BLaER1 treated with 17β-estradiol and CSF1 and Interleukin-3, amounts not matched to agents 10 nM and 100 nM (cell line): Measurements from ENCODE around the gene GPC6.

Experiments
- H3K27ac ChIP-seq, 11 experiments: shearing (Covaris generic); formaldehyde crosslinking; 2 replicates each; pipeline ENCODE4 v1.8.1; 2022
- H3K27me3 ChIP-seq, 11 experiments: shearing (Covaris generic); formaldehyde crosslinking; 2 replicates each; pipeline ENCODE4 v1.8.1; 2022
- H3K36me3 ChIP-seq, 11 experiments: shearing (Covaris generic); formaldehyde crosslinking; 2 replicates each; pipeline ENCODE4 v1.8.1; 2022
- H3K4me1 ChIP-seq, 10 experiments: shearing (Covaris generic); formaldehyde crosslinking; 2 replicates each; pipeline ENCODE4 v1.8.1; 2022
- H3K4me2 ChIP-seq, 11 experiments: shearing (Covaris generic); formaldehyde crosslinking; 2 replicates each; pipeline ENCODE4 v1.8.1; 2022
- H3K4me3 ChIP-seq, 10 experiments: shearing (Covaris generic); formaldehyde crosslinking; 2 replicates each; pipeline ENCODE4 v1.8.1; 2022
- H3K9ac ChIP-seq, 11 experiments: shearing (Covaris generic); formaldehyde crosslinking; 2 replicates each; pipeline ENCODE4 v1.8.1; 2022
- H3K9me3 ChIP-seq, 11 experiments: shearing (Covaris generic); formaldehyde crosslinking; replicated peaks in 1 of 11; 2 replicates each; pipeline ENCODE4 v1.8.1; 2022
- H4K20me1 ChIP-seq, 11 experiments: shearing (Covaris generic); formaldehyde crosslinking; 2 replicates each; pipeline ENCODE4 v1.8.1; 2022
- Cebpa-rat ChIP-seq, 11 experiments: shearing (Covaris generic); IDR thresholded peaks; 2 replicates each; pipeline ENCODE4 v1.8.1; 2022

GPC6 gene

DNA sequence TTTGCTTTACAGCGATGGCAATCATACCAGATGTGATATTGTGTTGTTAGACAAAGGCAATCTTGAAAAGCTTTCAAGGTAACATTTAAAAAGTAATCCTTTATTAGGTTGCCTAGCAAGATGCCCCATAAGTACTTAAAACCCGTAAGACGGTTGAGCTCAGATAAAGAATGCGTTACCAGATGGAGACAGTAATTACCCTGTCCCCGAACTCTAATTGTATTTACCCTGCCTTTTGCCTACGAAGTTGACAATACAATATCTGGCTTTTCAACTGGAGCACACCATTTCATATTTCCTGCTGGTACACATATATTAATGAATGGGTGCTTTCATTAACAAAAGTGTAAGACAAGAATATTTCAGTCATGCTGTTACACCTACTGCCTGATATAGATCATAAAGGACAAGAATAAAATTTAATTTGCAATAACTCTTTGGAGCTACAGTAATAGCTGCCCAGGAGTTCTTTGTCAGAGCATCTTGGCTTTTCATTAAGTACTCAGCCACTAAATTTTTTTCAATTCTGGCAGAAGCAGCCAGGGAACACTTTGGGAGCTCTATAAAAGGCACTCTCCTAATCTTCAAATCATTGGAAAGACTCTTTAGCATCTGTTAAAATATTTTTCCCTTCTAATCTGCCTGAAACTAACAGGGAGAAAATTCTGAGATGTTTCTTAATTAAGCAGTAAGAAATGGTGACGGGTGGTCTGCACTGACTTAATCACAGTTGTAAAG, 1189.1 kb downstream of the GPC6 start:
- no peak overlapping the region for H3K4me2 ChIP-seq
- no peaks in the 10 kb centered on the region for H3K27me3 ChIP-seq
- H3K36me3 ChIP-seq, result no peaks in the 10 kb centered on the region
- no peak overlapping the region for H3K27ac ChIP-seq
- H4K20me1 ChIP-seq, result no peaks in the 10 kb centered on the region
- H3K9ac ChIP-seq, result no peak overlapping the region
- H3K4me3 ChIP-seq, result no peak overlapping the region
- TF ChIP-seq Cebpa-rat (IDR thresholded peaks at IDR 0.05), result no peak
- H3K4me1 ChIP-seq, result peaks cover 24 to 33% (median 30%) of the 10 kb centered on the region in 10 experiments
- peaks cover 15 to 36% (median 30%) of the 10 kb centered on the region in 11 experiments; a peak in 21 of 22 replicates for H3K9me3 ChIP-seq

GRCh38 chr13:94416454-94417080, 1190.0 kb downstream of the GPC6 start:
- TF ChIP-seq Cebpa-rat (IDR thresholded peaks at IDR 0.05), result no peak
- Histone ChIP-seq H3K36me3 (peaks cover 0 to 4% (median 0%) of the 10 kb centered on the region in 11 experiments; a peak in 2 of 22 replicates), H3K4me1 (peaks cover 27 to 38% (median 34%) of the 10 kb centered on the region in 10 experiments), H3K9ac (no peak overlapping the region), H3K27ac (no peak overlapping the region), H4K20me1 (no peaks in the 10 kb centered on the region), H3K27me3 (no peaks in the 10 kb centered on the region), H3K9me3 (peaks cover 23 to 45% (median 39%) of the 10 kb centered on the region in 11 experiments), H3K4me3 (no peak overlapping the region), H3K4me2 (no peak overlapping the region)

GRCh38 chr13:94417294-94417693, 1190.7 kb downstream of the GPC6 start:
- no peak overlapping the region for H3K4me3 ChIP-seq

DNA sequence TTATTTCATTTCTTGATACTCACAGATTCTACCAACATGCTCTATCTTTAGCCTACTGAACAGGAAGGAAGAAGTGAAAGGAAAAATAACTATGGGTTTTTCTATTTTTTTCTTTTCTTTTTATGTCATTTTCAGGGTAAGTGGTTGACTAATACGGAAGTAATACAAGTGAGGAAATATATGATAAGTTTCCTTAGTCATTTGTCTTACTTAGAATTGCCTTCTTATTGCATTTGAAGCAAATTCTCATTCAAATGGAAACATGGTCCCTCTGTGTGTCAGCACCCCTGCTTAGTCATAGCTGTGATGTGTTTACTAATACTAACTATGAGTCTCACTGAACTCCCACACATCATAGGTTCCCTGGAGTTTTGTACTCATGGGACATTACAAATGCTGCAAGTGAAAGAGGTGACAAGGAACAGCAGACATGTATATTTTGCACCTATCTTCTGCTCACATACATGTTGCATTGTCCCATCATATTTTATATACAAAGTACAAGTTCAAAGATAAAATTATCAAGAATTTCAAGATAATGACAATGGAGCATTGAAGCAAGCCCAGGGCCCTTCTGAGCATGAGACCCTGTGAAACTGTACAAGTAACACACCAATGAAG, 1192.8 kb downstream of the GPC6 start:
- peaks cover 27 to 38% (median 34%) of the 10 kb centered on the region in 10 experiments for H3K4me1 ChIP-seq
- no peaks in the 10 kb centered on the region for H3K27me3 ChIP-seq
- peaks cover 0 to 4% (median 0%) of the 10 kb centered on the region in 11 experiments; a peak in 2 of 22 replicates for H3K36me3 ChIP-seq
- peak overlapping the region in 10 of 11 experiments; percentile 35 to 76 (median 68); a peak in 20 of 22 replicates for H3K27ac ChIP-seq
- peak overlapping the region in 2 of 11 experiments; percentile 35 to 43; a peak in 4 of 22 replicates for H3K9ac ChIP-seq
- peak overlapping the region in 4 of 10 experiments; percentile 5 to 34 (median 10); a peak in 4 of 20 replicates for H3K4me3 ChIP-seq
- H4K20me1 ChIP-seq, result no peaks in the 10 kb centered on the region
- TF ChIP-seq Cebpa-rat (IDR thresholded peaks at IDR 0.05), result no peak
- H3K4me2 ChIP-seq, result peak overlapping the region; percentile 52 to 83 (median 71)
- peaks cover 25 to 58% (median 52%) of the 10 kb centered on the region in 11 experiments for H3K9me3 ChIP-seq

More at GRCh38 chr13:94417294-94417693, 1190.7 kb downstream of the GPC6 start:
- Histone ChIP-seq H3K36me3 (peaks cover 0 to 4% (median 0%) of the 10 kb centered on the region in 11 experiments; a peak in 2 of 22 replicates), H4K20me1 (no peaks in the 10 kb centered on the region), H3K9ac (no peak overlapping the region), H3K27me3 (no peaks in the 10 kb centered on the region), H3K9me3 (peaks cover 25 to 52% (median 46%) of the 10 kb centered on the region in 11 experiments), H3K27ac (peak overlapping the region in 1 of 11 experiments; percentile 76; a peak in 1 of 22 replicates), H3K4me2 (no peak overlapping the region), H3K4me1 (peaks cover 27 to 38% (median 34%) of the 10 kb centered on the region in 10 experiments)
- no peak for TF ChIP-seq Cebpa-rat (IDR thresholded peaks at IDR 0.05)

GRCh38 chr13:94419925-94420305, 1193.3 kb downstream of the GPC6 start:
- no peak for TF ChIP-seq Cebpa-rat (IDR thresholded peaks at IDR 0.05)
- Histone ChIP-seq H3K9me3 (peaks cover 25 to 58% (median 52%) of the 10 kb centered on the region in 11 experiments), H3K4me3 (peak overlapping the region in 4 of 10 experiments; percentile 5 to 34 (median 10); a peak in 4 of 20 replicates), H3K9ac (peak overlapping the region in 2 of 11 experiments; percentile 35 to 43; a peak in 4 of 22 replicates), H3K27me3 (no peaks in the 10 kb centered on the region), H4K20me1 (no peaks in the 10 kb centered on the region), H3K27ac (peak overlapping the region in 10 of 11 experiments; percentile 35 to 76 (median 68); a peak in 19 of 22 replicates), H3K4me1 (peaks cover 27 to 38% (median 34%) of the 10 kb centered on the region in 10 experiments), H3K4me2 (peak overlapping the region; percentile 52 to 83 (median 71)), H3K36me3 (peaks cover 0 to 4% (median 0%) of the 10 kb centered on the region in 11 experiments; a peak in 2 of 22 replicates)

- H4K20me1 ChIP-seq, result no peaks in the 10 kb centered on the region
- no peak overlapping the region for H3K9ac ChIP-seq
- H3K4me1 ChIP-seq, result peaks cover 5 to 10% (median 7%) of the 10 kb centered on the region in 10 experiments
- no peaks in the 10 kb centered on the region for H3K36me3 ChIP-seq
- H3K4me3 ChIP-seq, result no peak overlapping the region
- no peak for TF ChIP-seq Cebpa-rat (IDR thresholded peaks at IDR 0.05)
- no peaks in the 10 kb centered on the region for H3K27me3 ChIP-seq
- no peak overlapping the region for H3K27ac ChIP-seq
- no peak overlapping the region for H3K4me2 ChIP-seq
- peaks cover 0 to 16% (median 8%) of the 10 kb centered on the region in 11 experiments; a peak in 10 of 22 replicates for H3K9me3 ChIP-seq
Observed at GRCh38 chr13:94427313-94427953, 1200.8 kb downstream of the GPC6 start.

DNA sequence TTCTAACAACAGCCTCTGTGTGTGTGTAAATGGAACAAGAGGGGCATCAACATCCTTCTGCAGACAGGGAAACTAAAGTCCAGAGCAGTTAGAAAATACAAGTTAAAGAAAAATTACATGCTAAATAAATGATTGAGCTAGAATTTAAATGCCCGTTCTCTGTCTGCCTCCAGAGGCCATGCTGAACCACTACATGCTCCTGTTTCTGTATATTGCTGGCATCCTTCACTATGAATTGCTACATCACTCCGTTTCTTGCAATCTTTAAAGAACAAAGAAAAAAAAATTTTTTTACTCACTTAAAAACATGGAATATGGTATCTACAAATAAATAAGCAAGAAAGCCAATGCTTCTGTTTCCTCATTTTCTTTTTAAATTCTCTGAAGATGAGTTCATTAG, 1205.0 kb downstream of the GPC6 start:
- peaks cover 0 to 8% (median 0%) of the 10 kb centered on the region in 11 experiments; a peak in 2 of 22 replicates for H3K9me3 ChIP-seq
- no peaks in the 10 kb centered on the region for H3K27me3 ChIP-seq
- no peak overlapping the region for H3K27ac ChIP-seq
- no peak overlapping the region for H3K9ac ChIP-seq
- H3K4me3 ChIP-seq, result no peak overlapping the region
- TF ChIP-seq Cebpa-rat (IDR thresholded peaks at IDR 0.05), result no peak
- peak overlapping the region in 5 of 11 experiments; percentile 63 to 85 (median 82); a peak in 5 of 22 replicates for H3K4me2 ChIP-seq
- H3K4me1 ChIP-seq, result peaks cover 19 to 39% (median 24%) of the 10 kb centered on the region in 10 experiments
- H4K20me1 ChIP-seq, result no peaks in the 10 kb centered on the region
- H3K36me3 ChIP-seq, result no peaks in the 10 kb centered on the region

DNA sequence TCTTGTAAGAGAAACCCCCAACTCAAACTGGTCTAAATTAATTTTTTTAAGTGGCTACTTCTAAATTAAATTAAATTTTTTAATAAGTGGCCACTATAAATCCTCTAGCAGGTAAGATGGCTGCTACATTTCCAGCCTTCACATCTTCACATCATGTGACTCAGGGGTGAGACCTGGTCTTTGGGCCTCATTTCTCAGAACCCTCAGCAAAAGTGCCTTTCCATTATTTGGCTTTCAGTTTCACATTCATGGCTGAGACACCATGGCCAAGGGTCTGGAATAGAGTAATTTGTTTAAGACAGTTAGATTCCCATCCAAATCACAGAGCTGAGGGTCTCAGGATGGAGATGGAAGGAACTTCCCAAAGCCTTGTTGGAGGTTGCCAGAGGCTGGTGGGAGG, 1205.4 kb downstream of the GPC6 start:
- no peaks in the 10 kb centered on the region for H4K20me1 ChIP-seq
- H3K4me2 ChIP-seq, result peak overlapping the region; percentile 53 to 85 (median 76)
- H3K4me1 ChIP-seq, result peaks cover 19 to 39% (median 24%) of the 10 kb centered on the region in 10 experiments
- peak overlapping the region in 7 of 11 experiments; percentile 24 to 73 (median 68); a peak in 13 of 22 replicates for H3K27ac ChIP-seq
- no peaks in the 10 kb centered on the region for H3K36me3 ChIP-seq
- H3K4me3 ChIP-seq, result no peak overlapping the region
- H3K27me3 ChIP-seq, result no peaks in the 10 kb centered on the region
- H3K9me3 ChIP-seq, result peaks cover 0 to 8% (median 0%) of the 10 kb centered on the region in 11 experiments; a peak in 2 of 22 replicates
- no peak for TF ChIP-seq Cebpa-rat (IDR thresholded peaks at IDR 0.05)
- H3K9ac ChIP-seq, result peak overlapping the region in 2 of 11 experiments; percentile 19 to 42; a peak in 2 of 22 replicates
